Ectodermal cell (in vitro differentiated cells): ENCODE measurements around the gene ZNF764.
"Not testable (repeated sequence)": the region's sequence is repeated elsewhere in the genome, so short reads cannot be mapped to it uniquely, and the experiment has no call there.

Source experiments
- H3K27ac ChIP-seq: 2 replicates; pipeline ENCODE4 v1.7.0; 2013; ENCODE audit warnings: mild to moderate bottlenecking, low read depth, low read length; ENCODE audit not compliant: insufficient read depth, poor library complexity, severe bottlenecking
- H3K27me3 ChIP-seq: 2 replicates; pipeline ENCODE4 v1.7.0; 2013; ENCODE audit warnings: mild to moderate bottlenecking, low read length; ENCODE audit not compliant: insufficient read depth, control insufficient read depth, poor library complexity, severe bottlenecking
- H3K36me3 ChIP-seq: one replicate; pipeline ENCODE4 v1.7.0; 2013; ENCODE audit warnings: low read length; ENCODE audit not compliant: control insufficient read depth, insufficient read depth
- H3K4me1 ChIP-seq: one replicate; pipeline ENCODE4 v1.7.0; 2013; ENCODE audit warnings: low read length; ENCODE audit not compliant: control insufficient read depth, insufficient read depth
- H3K4me3 ChIP-seq: 2 replicates; pipeline ENCODE4 v1.7.0; 2013; ENCODE audit warnings: low read depth, low read length, control low read depth; ENCODE audit not compliant: insufficient read depth
- H3K9me3 ChIP-seq: 2 replicates; pipeline ENCODE4 v1.7.0; 2013; ENCODE audit warnings: mild to moderate bottlenecking, low read length, moderate library complexity; ENCODE audit not compliant: control insufficient read depth
- WGBS, 2 experiments: methylation state at CpG; one replicate each; pipeline ENCODE4 v1.1.7; 2013; ENCODE audit warnings: missing lambda C conversion rate in 2 of 2; 5-methylcytosine and 5-hydroxymethylcytosine counted together

The ZNF764 gene

GRCh38 chr16:30526823-30527634 is 31.1 kb downstream of the ZNF764 start:
- peak overlapping the region; percentile 83 for H3K4me3 ChIP-seq
- H3K9me3 ChIP-seq = no peaks in the 10 kb centered on the region
- WGBS, 2 experiments = 0% methylated on average over 79 of the region's 79 CpGs
- H3K4me1 ChIP-seq = peaks cover 6% of the 10 kb centered on the region
- H3K27me3 ChIP-seq = no peaks in the 10 kb centered on the region
- H3K36me3 ChIP-seq = peaks cover under 1% of the 10 kb centered on the region
- peak overlapping the region; percentile 85 for H3K27ac ChIP-seq

- Histone ChIP-seq H3K27me3 (no peaks in the 10 kb centered on the region), H3K9me3 (no peaks in the 10 kb centered on the region), H3K27ac (peak within 1 kb of the TSS; percentile 85), H3K4me1 (peaks cover 6% of the 10 kb centered on the region), H3K36me3 (no peaks in the 10 kb centered on the region), H3K4me3 (peak within 1 kb of the TSS; percentile 83)
- WGBS, 2 experiments = 1% methylated on average over 73 of the region's 73 CpGs
These were observed 31.9 kb downstream of the ZNF764 start, which contains the start of gene ZNF768 for GRCh38 chr16:30526137-30526822. TSS of gene ZNF768 (minus strand) at chr16:30526566. CDS start at chr16:30526413, 153 bp downstream.

- no peak overlapping the region for H3K27ac ChIP-seq
- peaks cover 6% of the 10 kb centered on the region for H3K4me1 ChIP-seq
- H3K4me3 ChIP-seq = peak overlapping the region; percentile 83
- no peaks in the 10 kb centered on the region for H3K9me3 ChIP-seq
- WGBS, 2 experiments = 70 to 71% methylated on average over 4 of the region's 4 CpGs
- H3K36me3 ChIP-seq = no peaks in the 10 kb centered on the region
- no peaks in the 10 kb centered on the region for H3K27me3 ChIP-seq
These were observed 32.4 kb downstream of the ZNF764 start for GRCh38 chr16:30525844-30526136.

DNA sequence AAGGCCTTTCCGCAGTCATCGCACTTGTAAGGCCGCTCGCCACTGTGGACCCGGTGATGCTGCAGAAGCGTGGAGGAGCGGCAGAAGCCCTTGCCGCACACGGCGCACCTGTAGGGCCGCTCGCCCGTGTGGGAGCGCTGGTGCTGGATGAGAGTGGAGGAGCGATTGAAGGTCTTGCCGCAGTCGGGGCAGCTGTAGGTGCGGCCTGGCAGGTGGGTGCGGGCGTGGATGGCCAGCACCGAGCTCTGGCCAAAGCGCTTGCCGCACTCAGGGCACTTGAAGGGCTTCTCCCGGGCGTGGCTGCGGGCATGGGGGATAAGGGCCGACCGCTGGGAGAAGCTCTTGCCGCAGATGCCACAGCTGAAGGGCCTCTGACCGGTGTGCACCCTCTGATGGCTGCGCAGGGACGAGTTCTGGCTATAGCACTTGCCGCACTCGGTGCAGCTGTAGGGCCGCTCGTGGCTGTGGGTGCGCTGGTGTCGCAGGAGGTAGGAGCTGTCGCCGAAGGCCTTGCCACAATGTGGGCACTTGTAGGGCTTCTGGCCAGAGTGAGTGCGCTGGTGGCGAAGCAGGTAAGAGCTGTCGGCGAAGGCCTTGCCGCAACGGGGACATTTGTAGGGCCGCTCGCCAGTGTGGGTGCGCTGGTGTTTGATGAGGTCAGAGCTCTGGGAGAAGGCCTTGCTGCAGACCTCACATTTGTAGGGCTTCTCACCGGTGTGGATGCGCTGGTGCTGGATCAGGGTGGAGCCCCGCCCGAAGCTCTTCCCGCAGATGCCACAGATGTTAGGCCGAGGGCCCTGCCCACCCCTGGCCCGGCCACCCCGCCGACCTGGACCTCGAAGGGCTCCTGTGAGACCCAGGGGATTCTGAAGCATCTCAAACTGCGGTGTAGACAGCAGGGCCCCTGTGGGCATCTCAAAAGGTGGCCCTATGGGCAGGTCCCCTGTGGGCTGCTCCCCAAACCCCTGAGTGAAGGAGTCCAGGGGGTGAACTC is 33.3 kb downstream of the ZNF764 start:
- Histone ChIP-seq H3K27ac (no peak overlapping the region), H3K4me1 (peaks cover 6% of the 10 kb centered on the region), H3K27me3 (no peaks in the 10 kb centered on the region), H3K36me3 (no peaks in the 10 kb centered on the region), H3K4me3 (no peak overlapping the region), H3K9me3 (no peaks in the 10 kb centered on the region)
- 96% methylated on average over 60 of the region's 60 CpGs for WGBS, 2 experiments

DNA sequence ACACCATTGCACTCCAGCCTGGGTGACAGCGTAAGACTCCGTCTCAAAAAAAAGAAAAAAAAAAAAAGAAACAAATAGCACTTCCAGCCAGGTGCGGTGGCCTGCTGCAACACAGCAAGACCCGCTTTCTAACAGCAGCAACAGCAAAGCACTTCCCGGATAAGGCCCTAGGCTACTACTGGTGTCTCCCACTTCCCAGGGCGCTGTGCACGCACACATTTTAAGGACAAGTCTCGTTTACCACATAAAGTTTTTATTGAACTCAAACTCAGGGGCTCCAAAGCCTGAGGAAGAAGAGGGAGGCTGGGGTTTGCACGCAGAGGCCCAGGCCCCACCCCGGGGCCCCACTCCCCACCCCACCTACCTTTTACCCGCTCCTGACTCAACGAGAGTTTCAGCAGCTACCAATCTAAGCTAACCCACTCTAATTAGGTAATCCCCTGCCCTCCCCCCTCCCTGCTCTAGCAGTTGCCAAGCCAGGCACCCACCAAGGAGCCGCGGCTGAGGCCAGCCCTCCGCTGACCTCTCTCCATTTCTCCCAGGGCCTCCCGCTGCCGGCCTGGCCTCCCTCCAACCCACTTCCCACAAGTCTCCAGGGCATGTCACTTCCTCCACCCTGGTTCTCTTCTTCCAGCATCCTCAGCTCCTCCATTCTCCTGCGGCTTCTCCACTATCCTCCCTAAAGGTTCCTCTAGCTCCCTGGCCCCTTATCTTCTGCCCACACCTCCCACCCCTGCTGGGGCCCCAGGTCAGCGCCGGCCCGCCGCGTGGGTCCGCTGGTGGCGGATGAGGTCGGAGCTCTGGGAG is 34.2 kb downstream of the ZNF764 start:
- 91 to 93% methylated on average over 25 to 26 of the region's 26 CpGs for WGBS, 2 experiments
- Histone ChIP-seq H3K27ac (no peak overlapping the region), H3K9me3 (no peaks in the 10 kb centered on the region), H3K4me3 (no peak overlapping the region), H3K27me3 (no peaks in the 10 kb centered on the region), H3K36me3 (no peaks in the 10 kb centered on the region), H3K4me1 (peaks cover 6% of the 10 kb centered on the region)

DNA sequence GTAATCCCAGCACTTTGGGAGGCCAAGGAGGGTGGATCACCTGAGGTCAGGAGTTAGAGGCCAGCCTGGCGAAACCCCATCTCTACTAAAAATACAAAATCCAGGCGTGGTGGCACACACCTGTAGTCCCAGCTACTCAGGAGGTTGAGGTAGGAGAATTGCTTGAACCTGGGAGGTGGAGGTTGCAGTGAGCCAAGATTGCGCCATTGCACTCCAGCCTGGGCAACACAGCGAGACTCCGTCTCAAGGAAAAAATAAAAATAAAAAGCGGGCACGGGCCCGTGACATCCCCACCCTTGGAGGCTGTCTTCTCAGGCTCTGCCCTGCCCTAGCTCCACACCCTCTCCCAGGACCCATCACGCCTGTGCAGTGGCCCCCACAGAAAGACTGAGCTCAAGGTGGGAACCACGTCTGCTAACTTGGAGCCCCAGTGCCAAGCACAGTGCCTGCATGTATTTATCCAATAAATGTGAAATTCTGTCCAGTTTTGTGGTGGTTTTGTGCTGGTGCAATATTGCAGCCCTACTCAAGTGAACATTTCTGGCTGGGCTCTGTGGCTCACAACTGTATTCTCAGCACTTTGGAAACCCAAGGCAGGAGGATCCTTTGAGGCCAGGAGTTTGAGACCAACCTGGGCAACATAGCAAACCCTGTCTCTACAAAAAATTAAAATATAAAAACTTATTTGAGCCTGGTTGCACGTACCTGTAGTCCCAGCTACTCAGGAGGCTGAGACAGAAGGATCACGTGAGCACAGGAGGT is 35.3 kb downstream of the ZNF764 start:
- H3K36me3 ChIP-seq, H3K4me1 ChIP-seq, H3K27me3 ChIP-seq, H3K9me3 ChIP-seq, H3K4me3 ChIP-seq, H3K27ac ChIP-seq: not testable (repeated sequence)
- 94% methylated on average over 12 of the region's 12 CpGs for WGBS, 2 experiments

GRCh38 chr16:30521873-30522641 is 36.1 kb downstream of the ZNF764 start:
- Histone ChIP-seq H3K4me1 (no peaks in the 10 kb centered on the region), H3K27ac (no peak overlapping the region), H3K36me3 (no peaks in the 10 kb centered on the region), H3K4me3 (no peak overlapping the region), H3K27me3 (no peaks in the 10 kb centered on the region), H3K9me3 (no peaks in the 10 kb centered on the region)
- WGBS, 2 experiments = 87 to 89% methylated on average over 11 of the region's 11 CpGs

DNA sequence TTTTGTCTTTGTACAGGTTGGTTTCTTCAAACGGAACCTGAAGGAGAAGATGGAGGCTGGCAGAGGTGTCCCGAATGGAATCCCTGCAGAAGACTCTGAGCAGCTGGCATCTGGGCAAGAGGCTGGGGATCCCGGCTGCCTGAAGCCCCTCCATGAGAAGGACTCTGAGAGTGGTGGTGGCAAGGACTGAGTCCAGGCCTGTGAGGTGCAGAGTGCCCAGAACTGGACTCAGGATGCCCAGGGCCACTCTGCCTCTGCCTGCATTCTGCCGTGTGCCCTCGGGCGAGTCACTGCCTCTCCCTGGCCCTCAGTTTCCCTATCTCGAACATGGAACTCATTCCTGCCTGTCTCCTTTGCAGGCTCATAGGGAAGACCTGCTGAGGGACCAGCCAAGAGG is 36.7 kb downstream of the ZNF764 start:
- 92 to 93% methylated on average over 7 of the region's 7 CpGs for WGBS, 2 experiments
- H3K36me3 ChIP-seq = no peaks in the 10 kb centered on the region
- no peaks in the 10 kb centered on the region for H3K27me3 ChIP-seq

More for the DNA sequence above, 36.7 kb downstream of the ZNF764 start:
- H3K4me3 ChIP-seq = no peak overlapping the region
- no peaks in the 10 kb centered on the region for H3K4me1 ChIP-seq
- no peaks in the 10 kb centered on the region for H3K9me3 ChIP-seq
- H3K27ac ChIP-seq = no peak overlapping the region
